ENCODE results near the gene NTSR2. TPM values are rescaled to one million over a fixed set of nuclear protein-coding genes. Genes with fewer than 3 reads are reported as not detected.

NTSR2 gene
- total RNA-seq, 1 donor from 2014 or later: not detected

- no peak overlapping the region for H3K4me2 ChIP-seq
- Mint-ChIP-seq H3K27ac (no peak overlapping the region), H3K9me3 (peaks cover 7% of the 10 kb centered on the region), H3K27me3 (ENCODE audit: insufficient read depth, low read depth) (peaks cover 8% of the 10 kb centered on the region), H3K4me1 (peaks cover 9% of the 10 kb centered on the region), H3K36me3 (peaks cover 3% of the 10 kb centered on the region), H3K4me3 (no peak overlapping the region)
- no peaks in the 10 kb centered on the region for H3K27me3 ChIP-seq
- no peak for DNase-seq (ENCODE audit: low spot score)
- no peaks in the 10 kb centered on the region for H3K79me2 ChIP-seq (ENCODE audit: low read depth)
- TF ChIP-seq EZH2phosphoT487 (IDR thresholded peaks at IDR 0.05) (no peak), EZH2 (IDR thresholded peaks at IDR 0.05) (no peak), CTCF (IDR thresholded peaks at IDR 0.05) (no peak)
- H3K9ac ChIP-seq: no peak overlapping the region
- H3K36me3 ChIP-seq: no peaks in the 10 kb centered on the region
- no peaks in the 10 kb centered on the region for H4K20me1 ChIP-seq (ENCODE audit: low read depth)
- no peak overlapping the region for H3K27ac ChIP-seq
- no peaks in the 10 kb centered on the region for H3K4me1 ChIP-seq
- H3K9me3 ChIP-seq (ENCODE audit: low read depth): no peaks in the 10 kb centered on the region
- no peak overlapping the region for H2AFZ ChIP-seq (replicated peaks)
- H3F3A ChIP-seq (ENCODE audit: low read depth): no peaks in the 10 kb centered on the region
- H3K4me3 ChIP-seq: no peak overlapping the region
Observed at GRCh38 chr2:11708106-11708505, 38.1 kb upstream of the NTSR2 start.

GRCh38 chr2:11705711-11706110, 35.7 kb upstream of the NTSR2 start:
- no peak overlapping the region for H2AFZ ChIP-seq (replicated peaks)
- no peaks in the 10 kb centered on the region for H3K4me1 ChIP-seq
- H3K27ac Mint-ChIP-seq: no peak overlapping the region
- no peak overlapping the region for H3K4me3 ChIP-seq
- H3K27me3 Mint-ChIP-seq (ENCODE audit: insufficient read depth, low read depth): peaks cover 8% of the 10 kb centered on the region
- H3K27me3 ChIP-seq: no peaks in the 10 kb centered on the region
- H3F3A ChIP-seq (ENCODE audit: low read depth): no peaks in the 10 kb centered on the region
- H3K4me1 Mint-ChIP-seq: peaks cover 3% of the 10 kb centered on the region
- no peak overlapping the region for H3K4me2 ChIP-seq
- no peaks in the 10 kb centered on the region for H3K36me3 ChIP-seq
- H3K36me3 Mint-ChIP-seq: peaks cover 3% of the 10 kb centered on the region
- TF ChIP-seq CTCF (IDR thresholded peaks at IDR 0.05) (no peak), EZH2 (IDR thresholded peaks at IDR 0.05) (no peak), EZH2phosphoT487 (IDR thresholded peaks at IDR 0.05) (no peak)
- no peak for DNase-seq (ENCODE audit: low spot score)
- peaks cover 7% of the 10 kb centered on the region for H3K9me3 Mint-ChIP-seq
- H3K79me2 ChIP-seq (ENCODE audit: low read depth): no peaks in the 10 kb centered on the region
- no peak overlapping the region for H3K4me3 Mint-ChIP-seq
- no peaks in the 10 kb centered on the region for H3K9me3 ChIP-seq (ENCODE audit: low read depth)
- no peaks in the 10 kb centered on the region for H4K20me1 ChIP-seq (ENCODE audit: low read depth)
- no peak overlapping the region for H3K9ac ChIP-seq
- H3K27ac ChIP-seq: no peak overlapping the region

GRCh38 chr2:11705063-11705462, 35.1 kb upstream of the NTSR2 start:
- no peak overlapping the region for H3K4me3 ChIP-seq

More at GRCh38 chr2:11705063-11705462, 35.1 kb upstream of the NTSR2 start:
- H3K9me3 ChIP-seq (ENCODE audit: low read depth): no peaks in the 10 kb centered on the region
- H3K9me3 Mint-ChIP-seq: peaks cover 7% of the 10 kb centered on the region
- no peak overlapping the region for H3K9ac ChIP-seq
- no peaks in the 10 kb centered on the region for H3K27me3 ChIP-seq
- H3K4me2 ChIP-seq: no peak overlapping the region
- H3K4me3 Mint-ChIP-seq: no peak overlapping the region
- H3K79me2 ChIP-seq (ENCODE audit: low read depth): no peaks in the 10 kb centered on the region
- TF ChIP-seq CTCF (IDR thresholded peaks at IDR 0.05): no peak
- no peak for TF ChIP-seq EZH2 (IDR thresholded peaks at IDR 0.05)
- TF ChIP-seq EZH2phosphoT487 (IDR thresholded peaks at IDR 0.05): no peak
- no peaks in the 10 kb centered on the region for H3F3A ChIP-seq (ENCODE audit: low read depth)
- H4K20me1 ChIP-seq (ENCODE audit: low read depth): no peaks in the 10 kb centered on the region
- no peak for DNase-seq (ENCODE audit: low spot score)
- H3K27me3 Mint-ChIP-seq (ENCODE audit: insufficient read depth, low read depth): peaks cover 8% of the 10 kb centered on the region
- no peak overlapping the region for H2AFZ ChIP-seq (replicated peaks)
- no peaks in the 10 kb centered on the region for H3K36me3 ChIP-seq
- H3K4me1 Mint-ChIP-seq: peaks cover 2% of the 10 kb centered on the region
- no peaks in the 10 kb centered on the region for H3K4me1 ChIP-seq
- H3K36me3 Mint-ChIP-seq: peaks cover 3% of the 10 kb centered on the region
- H3K27ac Mint-ChIP-seq: no peak overlapping the region
- H3K27ac ChIP-seq: no peak overlapping the region

All from neural progenitor cell (in vitro differentiated cells).